NK-92 treated with Interleukin-12 subunit alpha and Interleukin-12 subunit beta, amount 100 ng/mL, for 24 hours (cell line): ENCODE measurements around the gene ORM2.
"Not testable (repeated sequence)": the region's sequence is repeated elsewhere in the genome, so short reads cannot be mapped to it uniquely, and the experiment has no call there.

Experiments used
- DNase-seq: peaks from one replicate; lab custom pipeline; 2025; lab: John Stamatoyannopoulos, UW

The ORM2 gene

GRCh38 chr9:114329625-114330022, at the start of gene ORM2:
ORM2 (plus strand) TSS chr9:114329869; CDS start chr9:114329905, 36 bp downstream.
- DNase-seq: not testable (repeated sequence)

- DNase-seq: no peak
Observed at GRCh38 chr9:114280636-114281472, 48.8 kb upstream of the ORM2 start.

DNA sequence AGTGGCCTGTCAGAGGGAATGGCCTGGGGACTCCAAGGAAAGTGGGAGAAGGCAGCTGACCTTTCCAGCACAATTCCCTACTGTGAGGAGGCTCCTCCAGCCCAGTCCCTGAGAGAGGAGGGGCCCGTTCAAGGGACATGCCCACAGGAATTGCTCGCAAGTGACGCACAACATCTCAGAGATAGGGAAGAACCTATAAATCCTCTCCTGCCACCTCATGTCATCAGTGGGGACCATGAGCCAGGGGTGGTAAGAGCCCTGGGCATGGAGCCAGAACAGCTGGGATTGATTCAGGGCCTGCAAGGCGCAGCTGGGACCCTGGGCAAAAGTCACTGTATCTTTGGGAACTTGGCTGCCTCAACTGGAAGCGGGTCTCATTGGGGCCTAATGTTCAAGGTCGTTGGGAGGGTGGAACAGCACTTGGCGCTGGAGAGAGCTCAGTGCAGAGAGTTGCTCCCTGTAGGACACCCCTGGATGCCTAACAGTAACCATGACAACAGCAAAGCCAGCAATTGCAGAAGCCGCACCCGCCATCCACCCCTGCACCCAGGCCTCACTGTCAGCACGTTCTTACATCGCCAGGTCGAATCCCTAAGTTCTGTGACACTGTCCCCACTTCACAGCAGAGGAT, 48.1 kb upstream of the ORM2 start:
- no peak for DNase-seq

- no peak for DNase-seq
Observed at GRCh38 chr9:114282104-114282485, 47.6 kb upstream of the ORM2 start.

- no peak for DNase-seq
Observed at GRCh38 chr9:114282507-114282906, 47.2 kb upstream of the ORM2 start.

- peak; percentile 51 for DNase-seq
Observed at GRCh38 chr9:114282926-114283325, 46.7 kb upstream of the ORM2 start.

GRCh38 chr9:114283551-114284111, 46.0 kb upstream of the ORM2 start:
- no peak for DNase-seq

GRCh38 chr9:114284316-114285060, 45.2 kb upstream of the ORM2 start:
- DNase-seq: no peak

- DNase-seq: no peak
Observed at GRCh38 chr9:114285166-114285867, 44.4 kb upstream of the ORM2 start.

DNA sequence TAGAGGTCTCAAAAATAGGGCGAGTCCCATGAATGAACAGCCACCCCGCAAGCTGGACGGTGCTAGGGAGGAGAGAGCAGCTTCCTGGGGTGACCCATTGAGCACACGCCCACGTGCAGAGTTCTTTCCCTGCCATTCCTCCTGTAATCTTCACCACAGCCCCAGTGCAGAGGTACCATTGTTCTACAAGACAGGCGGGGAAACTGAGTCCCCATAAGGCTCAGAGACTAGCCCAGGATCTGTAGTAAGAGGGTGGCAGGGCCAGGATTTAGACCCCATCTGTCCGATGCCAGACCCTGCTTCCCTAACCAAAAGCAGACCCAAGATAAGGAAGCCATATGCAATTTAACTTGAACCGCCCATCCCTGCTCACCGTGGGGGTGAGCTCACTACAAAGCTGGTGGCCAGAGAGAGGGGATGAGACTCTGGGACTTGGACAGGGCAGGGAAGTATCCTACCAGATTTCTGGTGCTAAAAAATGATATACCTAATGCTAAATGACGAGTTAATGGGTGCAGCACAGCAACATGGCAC, 43.5 kb upstream of the ORM2 start:
- no peak for DNase-seq

DNA sequence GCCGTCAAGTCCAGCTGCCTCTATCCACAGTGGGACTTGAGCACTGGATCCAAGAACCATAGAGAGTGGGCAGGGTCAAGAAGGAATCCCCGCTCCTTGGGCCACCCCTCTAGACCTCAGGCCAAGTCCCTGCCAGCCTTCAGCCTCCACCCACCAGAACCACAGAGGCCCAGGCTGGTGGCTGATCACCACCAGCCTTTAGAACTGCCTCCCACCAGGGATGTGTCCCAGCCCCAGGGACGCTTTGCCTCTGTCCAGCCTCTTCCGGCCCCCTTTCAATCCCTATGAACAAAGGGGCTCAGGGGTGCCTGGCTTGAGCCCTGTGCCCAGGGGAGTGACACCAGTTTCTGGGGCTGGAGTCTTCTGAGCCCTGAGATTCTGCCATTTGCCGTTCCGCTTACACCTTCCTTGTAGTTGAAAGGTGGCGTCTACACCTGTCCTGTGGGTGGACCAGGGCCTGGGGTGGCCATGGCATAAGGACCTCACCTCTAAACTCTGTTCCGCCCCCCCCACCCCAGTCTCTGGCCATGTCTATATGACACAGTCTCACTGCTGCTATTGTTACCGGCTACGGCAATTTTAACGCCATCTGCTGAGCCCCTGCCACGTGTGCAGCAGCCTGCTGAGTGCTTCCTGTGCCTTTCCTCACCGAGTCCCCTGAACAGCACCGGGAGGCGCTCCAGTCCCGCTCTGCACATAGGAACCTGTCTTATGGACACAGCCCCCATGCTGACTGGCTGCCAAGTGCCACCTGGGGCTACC, 42.5 kb upstream of the ORM2 start:
- DNase-seq: no peak

GRCh38 chr9:114287763-114288192, 41.9 kb upstream of the ORM2 start:
- no peak for DNase-seq

- DNase-seq: no peak
Observed at GRCh38 chr9:114288193-114289091, 41.2 kb upstream of the ORM2 start.

DNA sequence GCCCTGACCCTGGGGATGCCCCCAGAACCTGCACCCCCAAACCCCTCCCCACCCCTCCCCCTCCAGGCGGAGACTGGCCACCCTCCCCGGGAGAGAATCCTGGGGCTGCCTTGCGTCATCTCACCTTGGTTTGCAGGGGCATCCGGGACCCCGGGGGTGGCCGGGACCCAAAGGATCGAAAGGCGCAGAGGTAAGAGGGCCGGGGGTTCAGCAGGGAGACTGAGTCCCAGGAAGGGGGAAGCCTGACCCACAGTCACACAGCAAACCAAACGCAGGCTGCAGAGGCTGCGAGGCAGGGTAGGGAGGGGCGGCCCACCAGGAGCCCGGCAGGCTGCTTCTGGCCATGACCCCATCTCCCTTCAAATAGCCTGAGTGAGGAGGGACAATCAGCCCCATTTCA, 40.6 kb upstream of the ORM2 start:
- DNase-seq: no peak

GRCh38 chr9:114289571-114290481, 39.8 kb upstream of the ORM2 start:
- no peak for DNase-seq

- no peak for DNase-seq
Observed at GRCh38 chr9:114290561-114290986, 39.1 kb upstream of the ORM2 start.

DNA sequence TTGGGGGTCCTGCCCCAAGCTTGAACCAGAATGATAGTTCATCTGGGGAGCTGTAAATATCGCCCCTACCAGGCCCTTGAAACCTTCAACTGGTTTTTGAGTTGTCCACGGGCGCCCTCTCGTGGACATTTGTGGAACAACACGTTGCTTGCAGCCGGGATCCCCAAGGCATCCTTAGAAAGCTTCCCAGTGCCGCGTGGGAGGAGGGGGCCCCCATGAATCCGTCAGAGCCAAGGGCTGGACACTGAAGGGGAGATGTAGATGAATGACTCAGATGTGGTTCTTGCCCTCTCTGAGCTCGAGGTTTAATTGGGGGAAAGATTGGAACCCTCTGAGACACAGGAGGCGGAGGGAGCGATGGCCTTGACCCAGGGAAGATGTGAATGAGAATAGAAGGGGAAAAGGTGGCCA, 38.6 kb upstream of the ORM2 start:
- DNase-seq: peak; percentile 17

DNA sequence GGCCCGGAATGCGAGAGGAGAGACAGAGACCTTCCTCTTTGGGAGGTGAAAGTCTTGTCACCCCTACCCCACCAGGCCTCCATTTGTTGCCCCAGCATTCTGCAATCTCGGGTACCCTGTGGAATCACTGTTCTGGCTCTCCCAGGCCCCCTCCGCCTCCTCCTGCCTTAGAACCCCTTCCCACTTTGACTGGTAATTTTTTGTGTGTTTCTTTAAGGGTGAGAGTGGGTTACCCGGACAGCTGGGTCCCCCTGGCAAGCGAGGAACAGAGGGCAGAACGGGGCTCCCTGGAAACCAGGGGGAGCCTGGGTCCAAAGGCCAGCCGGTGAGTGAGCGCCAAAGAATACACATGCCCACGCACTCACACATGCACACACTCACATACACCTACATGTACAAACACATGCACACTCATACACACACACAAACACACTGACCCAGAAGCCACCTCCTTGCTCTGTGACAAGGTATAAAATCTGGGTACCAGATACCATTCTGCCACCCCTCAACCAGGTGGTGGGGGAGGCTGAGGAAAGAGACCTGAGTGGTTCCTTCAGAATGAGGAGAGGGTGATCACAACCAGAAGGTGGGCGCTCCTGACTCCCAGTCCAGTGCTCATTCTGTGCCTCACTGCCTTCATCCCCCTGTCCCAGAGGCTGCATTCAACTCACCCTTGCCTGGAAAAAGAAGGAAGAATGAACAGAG, 37.6 kb upstream of the ORM2 start:
- no peak for DNase-seq
